BLaER1 treated with 17β-estradiol and CSF1 and Interleukin-3, amounts not matched to agents 10 nM and 100 nM (cell line): Measurements from ENCODE around the gene MINDY4.

Source experiments
- H3K27ac ChIP-seq, 11 experiments: shearing (Covaris generic); formaldehyde crosslinking; 2 replicates each; pipeline ENCODE4 v1.8.1; 2022
- H3K27me3 ChIP-seq, 11 experiments: shearing (Covaris generic); formaldehyde crosslinking; 2 replicates each; pipeline ENCODE4 v1.8.1; 2022
- H3K36me3 ChIP-seq, 11 experiments: shearing (Covaris generic); formaldehyde crosslinking; 2 replicates each; pipeline ENCODE4 v1.8.1; 2022
- H3K4me1 ChIP-seq, 10 experiments: shearing (Covaris generic); formaldehyde crosslinking; 2 replicates each; pipeline ENCODE4 v1.8.1; 2022
- H3K4me2 ChIP-seq, 11 experiments: shearing (Covaris generic); formaldehyde crosslinking; 2 replicates each; pipeline ENCODE4 v1.8.1; 2022
- H3K4me3 ChIP-seq, 10 experiments: shearing (Covaris generic); formaldehyde crosslinking; 2 replicates each; pipeline ENCODE4 v1.8.1; 2022
- H3K9ac ChIP-seq, 11 experiments: shearing (Covaris generic); formaldehyde crosslinking; 2 replicates each; pipeline ENCODE4 v1.8.1; 2022
- H3K9me3 ChIP-seq, 11 experiments: shearing (Covaris generic); formaldehyde crosslinking; replicated peaks in 1 of 11; 2 replicates each; pipeline ENCODE4 v1.8.1; 2022
- H4K20me1 ChIP-seq, 11 experiments: shearing (Covaris generic); formaldehyde crosslinking; 2 replicates each; pipeline ENCODE4 v1.8.1; 2022
- Cebpa-rat ChIP-seq, 11 experiments: shearing (Covaris generic); IDR thresholded peaks; 2 replicates each; pipeline ENCODE4 v1.8.1; 2022

MINDY4 gene

DNA sequence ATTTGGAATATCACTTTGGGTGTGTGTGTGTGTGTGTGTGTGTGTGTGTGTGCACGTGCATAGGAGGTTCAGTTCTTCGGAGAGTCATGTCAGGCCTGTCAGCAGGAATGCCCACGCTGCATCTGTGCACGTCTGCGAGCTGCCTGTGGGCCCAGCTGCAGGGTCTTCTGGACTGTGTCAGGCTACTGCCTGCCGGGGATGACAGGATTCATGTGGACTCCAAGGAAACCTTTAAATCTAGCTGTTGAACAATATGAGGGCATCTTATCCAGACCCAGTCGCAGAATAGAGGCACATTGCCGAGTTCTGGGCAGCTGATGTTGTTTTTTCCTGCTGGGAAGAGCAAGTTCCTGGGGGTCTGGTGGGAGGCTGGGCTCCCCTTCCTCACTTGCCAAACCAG lies 159.4 kb downstream of the MINDY4 start:
- Histone ChIP-seq H4K20me1 (no peaks in the 10 kb centered on the region), H3K36me3 (no peaks in the 10 kb centered on the region), H3K9ac (no peak overlapping the region), H3K4me2 (no peak overlapping the region), H3K4me1 (peaks cover 0 to 15% (median 11%) of the 10 kb centered on the region in 10 experiments; a peak in 11 of 20 replicates), H3K9me3 (peaks cover 0 to 16% (median 7%) of the 10 kb centered on the region in 11 experiments; a peak in 12 of 22 replicates), H3K4me3 (no peak overlapping the region), H3K27me3 (no peaks in the 10 kb centered on the region), H3K27ac (no peak overlapping the region)
- no peak for TF ChIP-seq Cebpa-rat (IDR thresholded peaks at IDR 0.05)

DNA sequence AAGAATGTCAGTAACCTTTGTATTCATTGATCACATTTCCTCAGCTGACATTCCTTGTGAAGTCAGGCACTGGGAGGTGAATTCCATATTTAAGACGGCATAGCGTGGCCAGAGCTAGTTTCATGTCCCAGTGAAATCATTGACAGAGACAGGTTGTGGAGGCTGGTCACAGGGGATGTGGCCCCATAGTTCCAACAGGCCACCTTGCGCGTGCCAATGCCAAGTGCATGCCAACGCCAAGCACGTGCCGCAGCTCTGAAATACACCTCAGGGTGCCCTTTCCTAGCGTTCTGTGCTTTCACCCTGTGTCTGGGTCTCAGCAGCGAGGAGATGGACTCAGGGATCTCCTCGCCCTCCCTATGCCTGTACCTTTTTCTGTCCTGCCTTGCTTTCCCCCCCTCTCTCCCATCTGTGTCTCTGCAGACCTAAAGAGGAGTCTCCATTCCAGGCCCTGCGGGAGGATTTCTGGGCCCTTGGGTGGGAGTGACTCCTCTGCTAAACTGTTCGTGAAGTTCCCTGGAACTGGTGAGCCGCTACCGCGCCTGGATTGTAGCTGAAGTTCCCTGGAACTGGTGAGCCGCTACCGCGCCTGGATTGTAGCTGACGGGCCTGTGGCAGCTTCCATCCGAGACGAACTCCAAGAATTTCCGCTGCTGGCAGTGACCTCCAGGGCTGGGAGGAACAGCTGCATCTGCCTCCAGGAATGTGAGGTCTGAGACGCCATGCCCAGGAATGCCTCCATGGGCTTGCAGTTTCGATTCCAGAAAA lies 160.1 kb downstream of the MINDY4 start:
- Histone ChIP-seq H3K27ac (no peak overlapping the region), H4K20me1 (no peaks in the 10 kb centered on the region), H3K4me3 (no peak overlapping the region), H3K4me2 (no peak overlapping the region), H3K9me3 (peaks cover 0 to 16% (median 7%) of the 10 kb centered on the region in 11 experiments; a peak in 12 of 22 replicates), H3K27me3 (no peaks in the 10 kb centered on the region), H3K4me1 (peaks cover 0 to 15% (median 11%) of the 10 kb centered on the region in 10 experiments; a peak in 11 of 20 replicates), H3K36me3 (no peaks in the 10 kb centered on the region), H3K9ac (no peak overlapping the region)
- no peak for TF ChIP-seq Cebpa-rat (IDR thresholded peaks at IDR 0.05)

DNA sequence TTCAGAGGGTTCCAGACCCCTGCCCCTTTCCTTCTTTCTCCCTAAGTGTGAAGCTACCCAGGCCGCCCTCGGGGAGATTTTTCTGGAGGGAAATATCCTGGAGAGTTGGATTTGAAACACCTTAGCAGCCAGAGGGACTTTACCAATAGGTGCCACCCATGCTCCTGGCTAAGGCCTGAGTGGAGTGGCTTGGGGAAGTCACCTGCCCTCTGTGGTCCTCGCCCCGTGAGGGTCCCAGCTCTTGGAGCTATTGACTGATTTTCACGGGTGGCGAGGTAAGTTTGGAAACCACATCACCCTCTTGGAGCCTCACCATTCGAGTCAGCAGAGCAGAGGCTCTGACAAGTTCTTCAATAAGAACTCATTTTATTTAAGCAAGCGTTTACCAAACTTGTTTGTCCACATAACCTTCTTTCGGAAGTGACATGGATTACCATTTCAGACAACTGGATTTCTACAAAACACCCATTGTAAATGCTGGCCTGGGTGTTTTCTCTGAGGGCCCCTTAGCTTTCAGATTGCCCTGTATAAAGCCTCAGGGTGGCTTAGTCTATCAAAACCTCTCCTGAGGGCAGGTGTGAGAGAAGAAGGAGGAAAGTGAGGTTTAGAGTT lies 160.8 kb downstream of the MINDY4 start:
- Histone ChIP-seq H3K27ac (no peak overlapping the region), H3K9me3 (peaks cover 0 to 13% (median 4%) of the 10 kb centered on the region in 11 experiments; a peak in 12 of 22 replicates), H3K36me3 (no peaks in the 10 kb centered on the region), H3K27me3 (no peaks in the 10 kb centered on the region), H3K4me1 (peaks cover 0 to 15% (median 11%) of the 10 kb centered on the region in 10 experiments; a peak in 11 of 20 replicates), H3K4me3 (no peak overlapping the region), H4K20me1 (no peaks in the 10 kb centered on the region), H3K4me2 (no peak overlapping the region), H3K9ac (no peak overlapping the region)
- TF ChIP-seq Cebpa-rat (IDR thresholded peaks at IDR 0.05) = no peak

DNA sequence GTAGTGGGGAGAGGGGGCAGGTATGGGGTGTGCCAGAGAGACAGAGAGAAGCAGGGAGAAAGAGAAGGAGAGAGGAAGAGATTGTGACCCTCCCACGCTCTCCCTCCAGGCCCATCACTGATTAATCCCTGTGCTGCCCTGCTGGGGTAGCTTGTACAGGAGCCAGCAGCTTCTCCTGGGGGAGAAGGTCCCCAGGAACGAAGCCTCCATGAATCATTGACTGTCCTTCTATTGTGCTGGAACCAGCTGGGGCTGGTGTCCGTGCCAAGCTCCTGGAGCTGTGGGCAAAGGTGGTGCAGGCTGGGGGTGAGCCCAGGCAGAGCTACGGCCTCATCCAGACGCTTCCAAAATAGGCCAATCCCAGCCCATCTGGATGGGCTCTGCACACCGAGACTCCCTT lies 161.3 kb downstream of the MINDY4 start:
- H4K20me1 ChIP-seq = no peaks in the 10 kb centered on the region
- no peaks in the 10 kb centered on the region for H3K27me3 ChIP-seq
- TF ChIP-seq Cebpa-rat (IDR thresholded peaks at IDR 0.05) = no peak
- no peak overlapping the region for H3K27ac ChIP-seq
- peaks cover 0 to 8% (median 0%) of the 10 kb centered on the region in 11 experiments; a peak in 5 of 22 replicates for H3K9me3 ChIP-seq
- no peak overlapping the region for H3K4me2 ChIP-seq
- H3K4me1 ChIP-seq = peaks cover 0 to 15% (median 11%) of the 10 kb centered on the region in 10 experiments; a peak in 11 of 20 replicates
- H3K9ac ChIP-seq = no peak overlapping the region
- no peak overlapping the region for H3K4me3 ChIP-seq
- no peaks in the 10 kb centered on the region for H3K36me3 ChIP-seq

DNA sequence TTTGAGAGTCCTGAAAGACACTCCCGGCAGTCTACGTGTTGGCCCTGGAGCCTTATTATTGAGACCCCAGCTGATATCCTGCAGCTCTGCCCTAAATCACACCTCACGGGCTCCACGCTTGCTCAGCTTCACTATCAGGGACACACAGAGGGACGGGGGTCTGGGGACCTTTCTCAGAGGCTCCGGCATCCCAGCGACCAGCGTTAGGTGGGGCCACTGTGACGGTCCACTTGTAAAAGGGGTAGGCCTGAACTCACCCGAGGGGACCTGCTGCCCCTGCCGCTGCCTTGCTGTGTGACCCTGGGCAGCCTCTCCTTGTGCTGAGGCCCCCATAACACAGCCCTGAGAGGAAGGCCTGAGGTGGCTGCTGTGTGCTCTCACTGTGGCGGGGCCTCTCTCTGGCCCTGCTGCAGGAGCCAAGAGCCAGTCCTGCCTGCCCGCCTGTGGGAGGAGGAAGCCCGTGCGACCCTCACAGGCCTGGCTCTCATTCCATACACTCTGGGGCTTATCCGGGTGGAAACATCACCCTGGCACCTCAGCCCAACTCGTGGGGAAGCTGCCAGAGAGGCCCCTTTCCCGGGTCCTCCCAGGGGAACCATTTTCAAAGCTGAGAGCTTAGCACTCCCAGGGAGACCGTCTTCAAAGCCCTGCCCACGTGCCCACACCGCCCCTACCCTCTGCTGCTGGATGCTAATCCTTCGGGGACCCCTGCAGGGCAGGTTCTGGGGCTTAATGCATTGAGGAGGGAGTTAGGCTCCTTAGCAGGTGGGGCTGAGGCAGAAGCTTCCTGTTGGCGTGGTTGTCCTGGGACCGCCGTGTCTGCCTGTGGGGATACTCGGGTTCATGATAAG lies 162.1 kb downstream of the MINDY4 start:
- H3K4me1 ChIP-seq = peaks cover 0 to 16% (median 11%) of the 10 kb centered on the region in 10 experiments; a peak in 11 of 20 replicates
- H3K27ac ChIP-seq = no peak overlapping the region
- no peak overlapping the region for H3K4me3 ChIP-seq
- no peaks in the 10 kb centered on the region for H3K36me3 ChIP-seq
- no peak overlapping the region for H3K9ac ChIP-seq
- H3K27me3 ChIP-seq = 0 out of 22 replicates have a peak, but pooled peaks cover 0 to 2% (median 0%) of the 10 kb centered on the region in 11 experiments
- H3K9me3 ChIP-seq = 0 out of 22 replicates have a peak, but pooled peaks cover 0 to under 1% (median 0%) of the 10 kb centered on the region in 11 experiments
- TF ChIP-seq Cebpa-rat (IDR thresholded peaks at IDR 0.05) = no peak
- no peaks in the 10 kb centered on the region for H4K20me1 ChIP-seq
- H3K4me2 ChIP-seq = peak overlapping the region in 9 of 11 experiments; percentile 13 to 64 (median 51); a peak in 16 of 22 replicates

DNA sequence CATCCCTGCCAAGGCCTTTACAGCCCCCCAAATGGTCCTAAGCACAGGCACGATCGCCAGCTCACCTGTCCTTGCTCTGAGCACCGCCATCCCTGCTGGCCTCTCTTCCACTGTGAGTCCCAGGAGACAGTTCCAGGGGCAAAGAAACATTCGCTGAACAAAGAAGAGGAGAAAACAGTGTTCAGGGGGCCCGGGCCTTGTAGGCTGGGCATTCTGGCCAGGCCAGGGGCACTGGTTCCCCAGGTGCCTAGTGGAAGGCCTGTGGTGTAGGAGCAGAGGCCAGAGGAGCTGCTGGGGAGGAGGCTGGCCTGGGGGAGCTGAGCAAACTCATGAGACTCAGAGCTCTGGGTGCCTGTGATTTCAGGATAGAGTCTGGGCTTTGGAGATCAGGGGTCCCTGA lies 163.0 kb downstream of the MINDY4 start:
- H3K4me1 ChIP-seq = peaks cover 0 to 22% (median 14%) of the 10 kb centered on the region in 10 experiments; a peak in 11 of 20 replicates
- no peak overlapping the region for H3K4me3 ChIP-seq
- H3K9ac ChIP-seq = no peak overlapping the region
- TF ChIP-seq Cebpa-rat (IDR thresholded peaks at IDR 0.05) = no peak
- H3K36me3 ChIP-seq = no peaks in the 10 kb centered on the region
- H4K20me1 ChIP-seq = no peaks in the 10 kb centered on the region
- 0 out of 22 replicates have a peak, but pooled peaks cover 0 to 5% (median 0%) of the 10 kb centered on the region in 11 experiments for H3K27me3 ChIP-seq
- H3K27ac ChIP-seq = no peak overlapping the region
- H3K9me3 ChIP-seq = no peaks in the 10 kb centered on the region
- H3K4me2 ChIP-seq = peak overlapping the region in 6 of 11 experiments; percentile 41 to 64 (median 56); a peak in 6 of 22 replicates

DNA sequence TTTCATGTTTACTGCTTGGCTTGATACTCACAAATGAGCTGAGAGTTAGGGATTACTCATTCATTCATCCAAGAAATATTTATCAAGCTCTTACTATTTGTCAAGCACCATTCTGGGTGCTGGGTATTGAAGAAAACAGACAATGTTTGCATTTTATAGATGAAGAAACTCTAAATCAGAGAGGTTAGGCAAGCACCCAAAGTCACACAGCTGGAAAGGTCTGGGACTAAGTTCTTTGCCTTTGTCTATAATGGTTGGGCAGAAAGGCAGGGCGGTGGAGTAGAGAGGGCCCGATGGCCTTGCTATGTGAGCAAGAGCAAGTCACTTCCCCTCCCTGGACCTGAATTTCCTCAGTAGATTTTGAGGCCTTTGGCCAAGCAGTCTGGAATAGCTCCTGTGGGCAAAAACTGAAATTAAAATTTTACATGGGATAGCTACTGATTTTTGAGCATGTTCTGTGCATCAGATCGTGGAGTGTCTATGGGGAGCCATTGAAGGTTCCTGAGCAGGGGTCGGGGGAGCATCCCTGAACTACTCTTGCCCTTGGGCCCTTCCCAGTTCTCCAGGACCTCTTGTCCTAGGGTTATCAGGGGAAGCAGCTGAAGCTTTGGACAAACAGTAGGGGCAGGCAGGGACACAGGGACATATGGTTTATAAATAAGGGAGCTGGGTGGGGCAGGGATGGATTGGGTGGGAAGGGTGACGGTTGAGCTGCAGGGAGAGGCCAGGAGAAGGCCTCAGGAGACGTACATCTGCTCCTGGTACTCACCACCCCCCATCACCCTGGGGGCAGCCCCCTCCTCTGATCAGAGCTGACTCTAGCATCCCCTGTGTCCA lies 163.7 kb downstream of the MINDY4 start:
- H3K27ac ChIP-seq = no peak overlapping the region
- peaks cover 0 to 22% (median 14%) of the 10 kb centered on the region in 10 experiments; a peak in 11 of 20 replicates for H3K4me1 ChIP-seq
- no peak overlapping the region for H3K9ac ChIP-seq
- 0 out of 22 replicates have a peak, but pooled peaks cover 0 to 5% (median 0%) of the 10 kb centered on the region in 11 experiments for H3K27me3 ChIP-seq
- H3K4me2 ChIP-seq = no peak overlapping the region
- H3K36me3 ChIP-seq = no peaks in the 10 kb centered on the region
- H3K9me3 ChIP-seq = no peaks in the 10 kb centered on the region
- TF ChIP-seq Cebpa-rat (IDR thresholded peaks at IDR 0.05) = no peak
- no peaks in the 10 kb centered on the region for H4K20me1 ChIP-seq
- H3K4me3 ChIP-seq = no peak overlapping the region

DNA sequence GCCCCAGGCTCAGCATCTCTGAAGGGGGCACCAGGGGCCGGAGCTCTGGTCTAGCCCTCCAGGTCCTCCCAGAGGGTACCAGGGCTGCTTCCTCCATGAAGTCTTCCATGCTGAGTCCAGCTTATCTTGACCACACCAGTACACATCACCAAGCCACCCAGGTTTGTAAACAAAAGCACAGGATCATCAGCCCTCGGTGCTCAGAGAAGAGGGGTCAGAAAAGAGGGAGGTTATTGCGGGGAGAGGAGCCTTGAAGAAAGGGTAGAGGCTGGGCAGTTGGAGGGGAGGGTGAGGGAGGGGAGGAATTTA lies 164.3 kb downstream of the MINDY4 start:
- H3K4me1 ChIP-seq = peaks cover 0 to 22% (median 14%) of the 10 kb centered on the region in 10 experiments; a peak in 11 of 20 replicates
- H3K9me3 ChIP-seq = no peaks in the 10 kb centered on the region
- H3K9ac ChIP-seq = no peak overlapping the region
- H3K4me2 ChIP-seq = no peak overlapping the region
- no peak overlapping the region for H3K27ac ChIP-seq
- TF ChIP-seq Cebpa-rat (IDR thresholded peaks at IDR 0.05) = no peak
- no peak overlapping the region for H3K4me3 ChIP-seq
- no peaks in the 10 kb centered on the region for H3K36me3 ChIP-seq
- 0 out of 22 replicates have a peak, but pooled peaks cover 0 to 5% (median 0%) of the 10 kb centered on the region in 11 experiments for H3K27me3 ChIP-seq
- H4K20me1 ChIP-seq = no peaks in the 10 kb centered on the region
